Fibroblast of lung (primary cell): Measurements from ENCODE around the gene APPBP2. TPM values are rescaled to one million over a fixed set of nuclear protein-coding genes. Genes with fewer than 3 reads are reported as not detected.

Experiments
- DNase-seq, 2 donors: peaks; one replicate each; pipeline versions ENCODE4 v3.0.0 to v3.0.0-alpha.2; 2010; ENCODE audit warnings: low read depth in 2 of 2
- H2AFZ ChIP-seq: 2 replicates; pipeline ENCODE4 v1.5.1; 2012; ENCODE audit warnings: low read length, control low read depth, inconsistent platforms
- H3K27ac ChIP-seq: 2 replicates; pipeline ENCODE4 v1.5.1; 2011; ENCODE audit warnings: low read length, control low read depth; ENCODE audit not compliant: insufficient read depth
- H3K27me3 ChIP-seq: 2 replicates; pipeline ENCODE4 v1.5.1; 2011; ENCODE audit warnings: mild to moderate bottlenecking, low read length; ENCODE audit not compliant: control insufficient read depth, insufficient read depth
- H3K36me3 ChIP-seq: 2 replicates; pipeline ENCODE4 v1.5.1; 2011; ENCODE audit warnings: low read length; ENCODE audit not compliant: control insufficient read depth, insufficient read depth
- H3K4me1 ChIP-seq: 2 replicates; pipeline ENCODE4 v1.5.1; 2011; ENCODE audit warnings: low read length; ENCODE audit not compliant: control insufficient read depth, insufficient read depth; ENCODE audit errors: extremely low read depth
- H3K4me2 ChIP-seq: 2 replicates; pipeline ENCODE4 v1.5.1; 2011; ENCODE audit warnings: low read length, control low read depth; ENCODE audit not compliant: insufficient read depth; ENCODE audit errors: extremely low read depth
- H3K4me3 ChIP-seq, 4 experiments: fragments of 200-600 bp in 1 of 4; sonication (generic) in 1 of 4; replicated peaks in 1 of 4; 2 replicates each; pipeline ENCODE4 v1.5.1; 2011 to 2016; ENCODE audit warnings: low read length in 4 of 4, low read depth in 3 of 4, mild to moderate bottlenecking in 3 of 4, control low read depth in 2 of 4, inconsistent platforms in 1 of 4, mixed read lengths in 1 of 4; ENCODE audit not compliant: insufficient read depth in 1 of 4; ENCODE audit errors: control extremely low read depth in 1 of 4
- H3K79me2 ChIP-seq: 2 replicates; pipeline ENCODE4 v1.5.1; 2012; ENCODE audit warnings: mild to moderate bottlenecking, low read length, inconsistent platforms; ENCODE audit not compliant: control insufficient read depth, insufficient read depth
- H3K9ac ChIP-seq: 2 replicates; pipeline ENCODE4 v1.5.1; 2011; ENCODE audit warnings: mild to moderate bottlenecking, low read length, control low read depth; ENCODE audit not compliant: insufficient read depth
- H3K9me3 ChIP-seq: 2 replicates; pipeline ENCODE4 v1.5.1; 2012; ENCODE audit warnings: low read depth, low read length; ENCODE audit not compliant: control insufficient read depth, insufficient read depth
- H4K20me1 ChIP-seq: 2 replicates; pipeline ENCODE4 v1.5.1; 2011; ENCODE audit warnings: low read length; ENCODE audit not compliant: control insufficient read depth, insufficient read depth; ENCODE audit errors: extremely low read depth
- CTCF ChIP-seq, 2 donors: IDR thresholded peaks in 1 of 2; conservative IDR thresholded peaks in 1 of 2; 1 replicate in 1 of 2; 2 replicates in 1 of 2; pipeline ENCODE4 v1.5.1; 2011 to 2012; ENCODE audit warnings: low read length in 2 of 2, control low read depth in 1 of 2, inconsistent platforms in 1 of 2, low read depth in 1 of 2, mild to moderate bottlenecking in 1 of 2
- EZH2 ChIP-seq: IDR thresholded peaks from 2 replicates; pipeline ENCODE4 v1.5.1; 2012; ENCODE audit warnings: low read length, control low read depth, mild to moderate bottlenecking; ENCODE audit errors: missing control alignments
- polyA plus RNA-seq, 2 donors: library from polyadenylated mRNA; depleted of rRNA in 1 of 2; stranded (reverse) in 1 of 2; unstranded in 1 of 2; fragments of >200 nt; gene quantifications; 2 replicates each; pipeline ENCODE4 v1.2.1, GENCODE V29; 2011 to 2012; ENCODE audit warnings: missing spikeins in 1 of 2
- total RNA-seq: library from RNA; depleted of rRNA; stranded (reverse); fragments of >200 nt; gene quantifications from 2 replicates; pipeline ENCODE4 v1.2.1, GENCODE V29; 2014

APPBP2 gene
- total and polyA plus RNA-seq, 2 donors (not counting 1 experiment from before 2014, with no cell fraction given): 45.0 to 58.1 TPM

GRCh38 chr17:60514500-60514899, 11.5 kb downstream of the APPBP2 start:
- Histone ChIP-seq H3K4me3 (no peak overlapping the region), H3K27ac (no peak overlapping the region), H3K9me3 (no peaks in the 10 kb centered on the region), H3K4me1 (no peaks in the 10 kb centered on the region), H2AFZ (no peak overlapping the region), H4K20me1 (no peaks in the 10 kb centered on the region), H3K36me3 (no peaks in the 10 kb centered on the region), H3K4me2 (no peak overlapping the region), H3K27me3 (no peaks in the 10 kb centered on the region), H3K9ac (no peak overlapping the region), H3K79me2 (peaks cover 52% of the 10 kb centered on the region)
- no peak for TF ChIP-seq EZH2
- TF ChIP-seq CTCF (conservative IDR thresholded peaks at IDR 0.05 in 1 of 2, IDR thresholded peaks at IDR 0.05 in 1 of 2; ENCODE audit: low read depth in 1 of 2, low read length in 2 of 2): no peak
- DNase-seq: no peak

GRCh38 chr17:60514053-60514452, 12.0 kb downstream of the APPBP2 start:
- Histone ChIP-seq H3K9ac (no peak overlapping the region), H3K27ac (no peak overlapping the region), H4K20me1 (no peaks in the 10 kb centered on the region), H3K4me3 (no peak overlapping the region), H3K36me3 (no peaks in the 10 kb centered on the region), H3K27me3 (no peaks in the 10 kb centered on the region), H3K4me2 (no peak overlapping the region), H3K79me2 (peaks cover 51% of the 10 kb centered on the region), H3K9me3 (no peaks in the 10 kb centered on the region), H3K4me1 (no peaks in the 10 kb centered on the region), H2AFZ (no peak overlapping the region)
- no peak for TF ChIP-seq EZH2
- no peak for TF ChIP-seq CTCF (conservative IDR thresholded peaks at IDR 0.05 in 1 of 2, IDR thresholded peaks at IDR 0.05 in 1 of 2; ENCODE audit: low read depth in 1 of 2, low read length in 2 of 2)
- no peak for DNase-seq

- Histone ChIP-seq H3K27ac (no peak overlapping the region), H3K9me3 (no peaks in the 10 kb centered on the region), H3K4me2 (no peak overlapping the region), H3K4me1 (no peaks in the 10 kb centered on the region), H3K4me3 (no peak overlapping the region), H3K79me2 (peaks cover 52% of the 10 kb centered on the region), H3K36me3 (no peaks in the 10 kb centered on the region), H2AFZ (no peak overlapping the region), H3K27me3 (no peaks in the 10 kb centered on the region), H3K9ac (no peak overlapping the region), H4K20me1 (no peaks in the 10 kb centered on the region)
- no peak for TF ChIP-seq CTCF (conservative IDR thresholded peaks at IDR 0.05 in 1 of 2, IDR thresholded peaks at IDR 0.05 in 1 of 2; ENCODE audit: low read depth in 1 of 2, low read length in 2 of 2)
- no peak for TF ChIP-seq EZH2
- no peak for DNase-seq
Measured at GRCh38 chr17:60513014-60513413, 13.0 kb downstream of the APPBP2 start.
